BJ (cell line): ENCODE results near the gene OBSL1. TPM values are rescaled to one million over a fixed set of nuclear protein-coding genes. Genes with fewer than 3 reads are reported as not detected.

Experiments used
- CTCF ChIA-PET: fragments of 350-600 bp; formaldehyde crosslinking; extraction: SDS; loops from one replicate; lab custom pipeline; 2021; ENCODE audit warnings: antibody characterized with exemption, inconsistent platforms; lab: Yijun Ruan, JAX
- POLR2A ChIA-PET: fragments of 300-600 bp; sonication (Branson Sonifier 250); formaldehyde crosslinking; extraction: SDS; loops from one replicate; lab custom pipeline; 2021; ENCODE audit warnings: antibody characterized with exemption; lab: Charles Lee
- DNase-seq: peaks from one replicate; pipeline ENCODE4 v3.0.0-alpha.2; 2011; ENCODE audit warnings: low read depth
- H3K27me3 ChIP-seq: 2 replicates; pipeline ENCODE4 v1.6.0; 2011; ENCODE audit warnings: low read length; ENCODE audit not compliant: control insufficient read depth, insufficient read depth
- H3K36me3 ChIP-seq: 2 replicates; pipeline ENCODE4 v1.5.1; 2011; ENCODE audit warnings: low read length; ENCODE audit not compliant: control insufficient read depth, insufficient read depth
- H3K4me3 ChIP-seq: 2 replicates; pipeline ENCODE4 v1.5.1; 2011; ENCODE audit warnings: low read depth, mild to moderate bottlenecking, control low read depth, low read length
- polyA plus RNA-seq: library from polyadenylated mRNA; depleted of rRNA; stranded (reverse); fragments of >200 nt; gene quantifications from 2 replicates; pipeline ENCODE4 v1.2.3, GENCODE V29; 2011
- TF ChIP-seq, protein P1 (sequence below): IDR thresholded peaks from 2 replicates; pipeline ENCODE4 v1.5.1; 2011; ENCODE audit warnings: low read depth, mild to moderate bottlenecking, control low read depth, inconsistent platforms, low read length, moderate library complexity; ENCODE audit not compliant: insufficient read depth

Gene OBSL1
- polyA plus RNA-seq, 1 experiment = 75.9 TPM

DNA sequence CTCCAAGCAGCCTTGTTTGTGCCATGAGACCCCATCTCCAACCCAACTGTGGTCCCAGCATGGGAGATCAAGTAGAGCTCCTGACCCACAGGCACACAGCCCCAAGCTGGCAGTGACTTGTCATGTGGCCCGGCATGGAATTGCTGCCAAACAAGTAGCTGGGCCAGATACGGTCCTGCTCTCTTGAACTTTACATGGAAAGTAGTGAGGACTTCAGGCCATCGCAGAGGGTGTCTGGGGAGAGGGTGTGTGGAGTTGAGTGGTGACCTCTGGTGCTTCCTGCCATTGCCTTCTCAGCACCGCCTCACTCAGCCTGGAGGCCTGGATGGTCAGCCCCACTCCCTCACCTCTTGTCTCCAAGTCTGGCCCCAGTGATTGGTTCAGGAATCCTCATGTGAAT is 45.2 kb upstream of the OBSL1 start:
- CTCF ChIA-PET = interaction anchor here (1.4 to 1.8 kb wide), 2 partner anchors 25 to 26 kb away, joined by 5 to 6 read pairs; no protein-coding TSS in a partner anchor
- TF ChIP-seq, protein P1, sequence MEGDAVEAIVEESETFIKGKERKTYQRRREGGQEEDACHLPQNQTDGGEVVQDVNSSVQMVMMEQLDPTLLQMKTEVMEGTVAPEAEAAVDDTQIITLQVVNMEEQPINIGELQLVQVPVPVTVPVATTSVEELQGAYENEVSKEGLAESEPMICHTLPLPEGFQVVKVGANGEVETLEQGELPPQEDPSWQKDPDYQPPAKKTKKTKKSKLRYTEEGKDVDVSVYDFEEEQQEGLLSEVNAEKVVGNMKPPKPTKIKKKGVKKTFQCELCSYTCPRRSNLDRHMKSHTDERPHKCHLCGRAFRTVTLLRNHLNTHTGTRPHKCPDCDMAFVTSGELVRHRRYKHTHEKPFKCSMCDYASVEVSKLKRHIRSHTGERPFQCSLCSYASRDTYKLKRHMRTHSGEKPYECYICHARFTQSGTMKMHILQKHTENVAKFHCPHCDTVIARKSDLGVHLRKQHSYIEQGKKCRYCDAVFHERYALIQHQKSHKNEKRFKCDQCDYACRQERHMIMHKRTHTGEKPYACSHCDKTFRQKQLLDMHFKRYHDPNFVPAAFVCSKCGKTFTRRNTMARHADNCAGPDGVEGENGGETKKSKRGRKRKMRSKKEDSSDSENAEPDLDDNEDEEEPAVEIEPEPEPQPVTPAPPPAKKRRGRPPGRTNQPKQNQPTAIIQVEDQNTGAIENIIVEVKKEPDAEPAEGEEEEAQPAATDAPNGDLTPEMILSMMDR = no peak
- no peak for DNase-seq
- H3K36me3 ChIP-seq = peaks cover 20% of the 10 kb centered on the region
- POLR2A ChIA-PET = no interaction called here
- 0 out of 2 replicates have a peak, but pooled peaks cover 2% of the 10 kb centered on the region for H3K27me3 ChIP-seq
- H3K4me3 ChIP-seq = no peak overlapping the region

DNA sequence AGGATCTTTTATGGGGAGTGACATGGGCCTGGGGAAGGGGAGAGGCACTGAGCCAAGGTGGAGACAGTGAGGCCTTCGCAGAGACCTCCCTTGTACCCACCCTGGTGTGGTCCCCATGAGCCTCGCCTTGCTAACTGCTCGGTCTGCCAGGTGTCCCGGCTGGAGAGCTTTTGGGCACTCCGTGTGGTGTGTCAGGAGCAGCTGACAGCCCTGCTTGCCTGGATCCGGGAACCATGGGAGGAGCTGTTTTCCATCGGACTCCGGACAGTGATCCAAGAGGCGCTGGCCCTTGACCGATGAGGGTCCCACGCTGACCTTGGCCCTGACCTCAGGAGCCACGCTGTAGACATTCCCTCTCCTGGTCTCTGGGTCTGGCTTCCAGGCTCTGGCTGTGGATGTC is 44.6 kb upstream of the OBSL1 start:
- H3K4me3 ChIP-seq = no peak overlapping the region
- CTCF ChIA-PET = interaction anchor here (1.1 to 1.8 kb wide), 3 partner anchors 10 to 27 kb away, joined by 4 to 6 read pairs (median 5); no protein-coding TSS in a partner anchor
- H3K36me3 ChIP-seq = peaks cover 20% of the 10 kb centered on the region
- TF ChIP-seq, protein P1 = no peak
- DNase-seq = no peak
- no peaks in the 10 kb centered on the region for H3K27me3 ChIP-seq
- POLR2A ChIA-PET = no interaction called here

DNA sequence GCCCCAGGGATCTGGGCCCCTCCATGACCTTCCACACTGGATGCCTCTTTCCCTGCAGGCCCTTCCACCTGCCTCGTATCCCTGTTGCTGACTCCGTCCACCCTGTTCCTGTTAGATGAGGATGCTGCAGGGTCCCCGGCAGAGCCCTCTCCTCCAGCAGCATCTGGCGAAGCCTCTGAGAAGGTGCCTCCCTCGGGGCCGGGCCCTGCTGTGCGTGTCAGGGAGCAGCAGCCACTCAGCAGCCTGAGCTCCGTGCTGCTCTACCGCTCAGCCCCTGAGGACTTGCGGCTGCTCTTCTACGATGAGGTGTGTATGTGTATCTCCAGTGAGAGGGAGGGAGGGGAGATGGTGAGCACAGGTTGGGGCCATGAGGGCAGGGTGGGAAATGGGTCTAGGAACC is 43.7 kb upstream of the OBSL1 start:
- ChIA-PET POLR2A (no interaction called here), CTCF (interaction anchor here (1.1 to 1.4 kb wide), 2 partner anchors 9 to 26 kb away, joined by 4 to 5 read pairs; no protein-coding TSS in a partner anchor)
- no peak overlapping the region for H3K4me3 ChIP-seq
- TF ChIP-seq, protein P1 = no peak
- no peak for DNase-seq
- peaks cover 20% of the 10 kb centered on the region for H3K36me3 ChIP-seq
- H3K27me3 ChIP-seq = no peaks in the 10 kb centered on the region

DNA sequence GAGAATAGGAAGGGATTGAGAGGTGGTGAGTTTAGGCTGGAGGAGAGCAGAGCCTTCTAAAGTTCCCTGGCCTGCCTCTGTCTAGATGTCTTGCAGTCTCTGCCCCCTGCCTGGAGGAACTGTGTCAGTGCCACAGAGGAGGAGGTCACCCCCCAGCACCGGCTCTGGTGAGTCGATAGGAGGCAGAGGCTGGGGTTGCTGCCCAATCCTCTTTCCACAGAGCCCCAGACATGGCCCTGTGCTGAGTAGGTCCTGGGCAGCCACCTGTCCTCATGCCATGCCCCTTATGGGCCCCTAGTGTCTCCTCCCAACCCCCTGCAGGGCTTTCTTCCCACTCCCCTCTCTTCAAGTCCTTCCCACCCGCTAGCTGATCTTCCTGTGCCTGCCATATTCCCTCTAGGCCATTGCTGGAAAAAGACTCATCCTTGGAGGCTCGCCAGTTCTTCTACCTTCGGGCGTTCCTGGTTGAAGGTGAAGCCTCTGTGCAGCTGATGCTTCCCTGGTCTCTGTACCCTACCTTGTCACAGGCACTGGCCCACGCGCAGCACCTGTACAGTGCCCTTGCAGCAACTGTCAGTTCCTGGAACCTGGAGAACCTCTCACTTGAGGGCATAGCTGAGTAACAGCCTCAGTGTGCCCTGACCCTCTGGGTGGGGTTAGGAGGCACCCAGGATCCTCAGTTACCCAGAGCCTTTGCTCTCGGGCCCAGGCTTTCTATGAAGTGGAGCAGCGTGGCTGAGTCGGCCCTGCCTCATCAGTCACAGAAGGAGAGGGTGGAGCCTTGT is 42.9 kb upstream of the OBSL1 start:
- POLR2A ChIA-PET = no interaction called here

More for the DNA sequence above, 42.9 kb upstream of the OBSL1 start:
- Histone ChIP-seq H3K4me3 (no peak overlapping the region), H3K27me3 (no peaks in the 10 kb centered on the region), H3K36me3 (peaks cover 22% of the 10 kb centered on the region)
- TF ChIP-seq, protein P1 = no peak
- CTCF ChIA-PET = no interaction called here
- no peak for DNase-seq
